Keratinocyte (primary cell): ENCODE results near the gene SLC6A19. TPM values are rescaled to one million over a fixed set of nuclear protein-coding genes. Genes with fewer than 3 reads are reported as not detected.
A peak's percentile ranks its signal among the peaks of the same experiment; 100 is the strongest.

Source experiments
- DNase-seq: peaks from one replicate; pipeline ENCODE4 v3.0.0-alpha.2; 2011; ENCODE audit warnings: low read depth, missing footprints, low spot score
- FAIRE-seq: peaks from 2 replicates; lab custom pipeline; 2011; peaks lifted over from hg19 to GRCh38; lab: Jason Lieb, UNC
- H2AFZ ChIP-seq: 2 replicates; pipeline ENCODE4 v1.6.0; 2012; ENCODE audit warnings: low read length, control low read depth, inconsistent platforms; ENCODE audit not compliant: control insufficient read depth
- H3K27ac ChIP-seq: 2 replicates; pipeline ENCODE4 v1.5.1; 2011; ENCODE audit warnings: low read length; ENCODE audit not compliant: control insufficient read depth, insufficient read depth
- H3K27me3 ChIP-seq: 3 replicates; pipeline ENCODE4 v1.6.0; 2011; ENCODE audit warnings: low read length; ENCODE audit not compliant: control insufficient read depth, insufficient read depth; ENCODE audit errors: extremely low read depth
- H3K36me3 ChIP-seq, 2 experiments: 2 replicates in 1 of 2; 3 replicates in 1 of 2; pipeline ENCODE4 v1.5.1; 2011; ENCODE audit warnings: low read length in 2 of 2, mild to moderate bottlenecking in 1 of 2; ENCODE audit not compliant: control insufficient read depth in 2 of 2, insufficient read depth in 2 of 2; ENCODE audit errors: extremely low read depth in 1 of 2
- H3K4me1 ChIP-seq: 3 replicates; pipeline ENCODE4 v1.5.1; 2011; ENCODE audit warnings: low read length; ENCODE audit not compliant: control insufficient read depth, insufficient read depth; ENCODE audit errors: extremely low read depth
- H3K4me2 ChIP-seq: 3 replicates; pipeline ENCODE4 v1.6.0; 2011; ENCODE audit warnings: low read depth, low read length; ENCODE audit not compliant: control insufficient read depth, insufficient read depth; ENCODE audit errors: extremely low read depth
- H3K4me3 ChIP-seq, 3 experiments: fragments of 200-600 bp in 1 of 3; sonication (generic) in 1 of 3; 2 replicates in 2 of 3; 3 replicates in 1 of 3; pipeline ENCODE4 v1.5.1; 2011 to 2016; ENCODE audit warnings: low read length in 3 of 3, mild to moderate bottlenecking in 3 of 3, control low read depth in 2 of 3, inconsistent platforms in 1 of 3, low read depth in 1 of 3, mixed read lengths in 1 of 3, mixed run types in 1 of 3, moderate library complexity in 1 of 3; ENCODE audit not compliant: control insufficient read depth in 2 of 3, insufficient read depth in 2 of 3; ENCODE audit errors: extremely low read depth in 1 of 3
- H3K79me2 ChIP-seq: 2 replicates; pipeline ENCODE4 v1.6.0; 2012; ENCODE audit warnings: low read length; ENCODE audit not compliant: control insufficient read depth, insufficient read depth
- H3K9ac ChIP-seq: 3 replicates; pipeline ENCODE4 v1.6.0; 2011; ENCODE audit warnings: low read length; ENCODE audit not compliant: control insufficient read depth, insufficient read depth; ENCODE audit errors: extremely low read depth
- H3K9me1 ChIP-seq: 3 replicates; pipeline ENCODE4 v1.6.0; 2011; ENCODE audit warnings: low read length; ENCODE audit not compliant: control insufficient read depth, insufficient read depth; ENCODE audit errors: extremely low read depth
- H3K9me3 ChIP-seq: 2 replicates; pipeline ENCODE4 v1.5.1; 2012; ENCODE audit warnings: low read depth, low read length; ENCODE audit not compliant: control insufficient read depth
- H4K20me1 ChIP-seq: 3 replicates; pipeline ENCODE4 v1.6.0; 2011; ENCODE audit warnings: low read length; ENCODE audit not compliant: control insufficient read depth, insufficient read depth; ENCODE audit errors: extremely low read depth
- EZH2 ChIP-seq: IDR thresholded peaks from one replicate; pipeline ENCODE4 v1.6.1; 2012; ENCODE audit warnings: inconsistent platforms, mild to moderate bottlenecking, low read length, moderate library complexity
- dilution Hi-C: fragments of 300-500 bp; cut with MboI; formaldehyde crosslinking; loops from one replicate; pipeline ENCODE4 v1.7.0; 2020; ENCODE audit warnings: low sequenced_read_pairs; ENCODE audit not compliant: extremely low pct_ligation_motif_present
- polyA plus RNA-seq, 5 experiments: library from polyadenylated mRNA; depleted of rRNA in 3 of 5; stranded (reverse) in 3 of 5; stranded (forward) in 1 of 5; unstranded in 1 of 5; fragments of >200 nt; gene quantifications; 1 replicate in 1 of 5; 2 replicates in 3 of 5; 3 replicates in 1 of 5; pipeline versions ENCODE4 v1.2.1 to v1.2.3, GENCODE V29; 2011 to 2012; ENCODE audit warnings: missing spikeins in 2 of 5, low read depth in 1 of 5, low replicate concordance in 1 of 5
- TF ChIP-seq, protein P1 (sequence below), 3 experiments: IDR thresholded peaks in 1 of 3; conservative IDR thresholded peaks in 1 of 3; optimal IDR thresholded peaks in 1 of 3; 2 replicates in 2 of 3; 3 replicates in 1 of 3; pipeline versions ENCODE3 to v1.5.1; 2011; ENCODE audit warnings: low read length in 3 of 3, mild to moderate bottlenecking in 3 of 3, moderate library complexity in 2 of 3, control low read depth in 1 of 3, inconsistent platforms in 1 of 3; ENCODE audit not compliant: insufficient read depth in 2 of 3; ENCODE audit errors: extremely low read depth in 1 of 3

SLC6A19 gene
- polyA plus RNA-seq, 1 donor (not counting 4 experiments of a cell fraction or from before 2014, with no cell fraction given): not detected

- H3K27ac ChIP-seq: no peak overlapping the region
- no peak overlapping the region for H2AFZ ChIP-seq
- no peaks in the 10 kb centered on the region for H3K36me3 ChIP-seq
- H3K27me3 ChIP-seq: peaks cover 13% of the 10 kb centered on the region
- FAIRE-seq (no peak), DNase-seq (no peak)
- no peaks in the 10 kb centered on the region for H3K79me2 ChIP-seq
- H3K9me1 ChIP-seq: no peaks in the 10 kb centered on the region
- H3K4me1 ChIP-seq: no peaks in the 10 kb centered on the region
- no peak overlapping the region for H3K9ac ChIP-seq
- peaks cover 4% of the 10 kb centered on the region for H3K9me3 ChIP-seq
- dilution Hi-C loops: no loop called here
- no peak overlapping the region for H3K4me2 ChIP-seq
- no peak overlapping the region for H3K4me3 ChIP-seq
- H4K20me1 ChIP-seq: no peaks in the 10 kb centered on the region
- TF ChIP-seq, protein P1, sequence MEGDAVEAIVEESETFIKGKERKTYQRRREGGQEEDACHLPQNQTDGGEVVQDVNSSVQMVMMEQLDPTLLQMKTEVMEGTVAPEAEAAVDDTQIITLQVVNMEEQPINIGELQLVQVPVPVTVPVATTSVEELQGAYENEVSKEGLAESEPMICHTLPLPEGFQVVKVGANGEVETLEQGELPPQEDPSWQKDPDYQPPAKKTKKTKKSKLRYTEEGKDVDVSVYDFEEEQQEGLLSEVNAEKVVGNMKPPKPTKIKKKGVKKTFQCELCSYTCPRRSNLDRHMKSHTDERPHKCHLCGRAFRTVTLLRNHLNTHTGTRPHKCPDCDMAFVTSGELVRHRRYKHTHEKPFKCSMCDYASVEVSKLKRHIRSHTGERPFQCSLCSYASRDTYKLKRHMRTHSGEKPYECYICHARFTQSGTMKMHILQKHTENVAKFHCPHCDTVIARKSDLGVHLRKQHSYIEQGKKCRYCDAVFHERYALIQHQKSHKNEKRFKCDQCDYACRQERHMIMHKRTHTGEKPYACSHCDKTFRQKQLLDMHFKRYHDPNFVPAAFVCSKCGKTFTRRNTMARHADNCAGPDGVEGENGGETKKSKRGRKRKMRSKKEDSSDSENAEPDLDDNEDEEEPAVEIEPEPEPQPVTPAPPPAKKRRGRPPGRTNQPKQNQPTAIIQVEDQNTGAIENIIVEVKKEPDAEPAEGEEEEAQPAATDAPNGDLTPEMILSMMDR (optimal IDR thresholded peaks at IDR 0.05 in 1 of 3, IDR thresholded peaks at IDR 0.05 in 1 of 3, conservative IDR thresholded peaks at IDR 0.05 in 1 of 3; ENCODE audit: extremely low read depth in 1 of 3, insufficient read depth in 2 of 3, low read length in 3 of 3): peak in 1 of 3 experiments; percentile 40
- TF ChIP-seq EZH2: no peak
Observed at GRCh38 chr5:1208743-1209488, 7.5 kb downstream of the SLC6A19 start.

GRCh38 chr5:1209489-1209852 is 8.1 kb downstream of the SLC6A19 start:
- H3K4me1 ChIP-seq: no peaks in the 10 kb centered on the region
- no peak for TF ChIP-seq EZH2
- TF ChIP-seq, protein P1 (optimal IDR thresholded peaks at IDR 0.05 in 1 of 3, IDR thresholded peaks at IDR 0.05 in 1 of 3, conservative IDR thresholded peaks at IDR 0.05 in 1 of 3; ENCODE audit: extremely low read depth in 1 of 3, insufficient read depth in 2 of 3, low read length in 3 of 3): no peak
- no peak overlapping the region for H3K4me2 ChIP-seq
- no peaks in the 10 kb centered on the region for H3K9me1 ChIP-seq
- H3K4me3 ChIP-seq: no peak overlapping the region
- no peak overlapping the region for H3K9ac ChIP-seq
- H3K27me3 ChIP-seq: peaks cover 13% of the 10 kb centered on the region
- DNase-seq (no peak), FAIRE-seq (no peak)
- no peak overlapping the region for H3K27ac ChIP-seq
- H3K9me3 ChIP-seq: peaks cover 4% of the 10 kb centered on the region
- dilution Hi-C loops: no loop called here
- H3K36me3 ChIP-seq: no peaks in the 10 kb centered on the region
- no peaks in the 10 kb centered on the region for H3K79me2 ChIP-seq
- H4K20me1 ChIP-seq: no peaks in the 10 kb centered on the region
- H2AFZ ChIP-seq: no peak overlapping the region
